Peyer's patch (tissue), 4 donors: ENCODE results near the gene ARMH2.

Source experiments
- CTCF ChIP-seq, 6 experiments: fragments of 450-650 bp in 4 of 6; fragments of 200-600 bp in 2 of 6; sonication (generic) in 1 of 6; IDR thresholded peaks; one replicate each; pipeline ENCODE4 v1.5.1; 2017 to 2019; ENCODE audit warnings: antibody characterized with exemption in 6 of 6, mild to moderate bottlenecking in 3 of 6, moderate library complexity in 1 of 6
- POLR2A ChIP-seq, 2 donors: fragments of 450-650 bp; IDR thresholded peaks; one replicate each; pipeline ENCODE4 v1.5.1; 2017; ENCODE audit warnings: antibody characterized with exemption in 2 of 2, mild to moderate bottlenecking in 2 of 2, moderate library complexity in 2 of 2

GRCh38 chr6:24822696-24823095 lies 24.0 kb upstream of the ARMH2 start:
- TF ChIP-seq CTCF (IDR thresholded peaks at IDR 0.05) (no peak), POLR2A (IDR thresholded peaks at IDR 0.05) (no peak)
